ENCODE data around the gene C17orf107.

DNA sequence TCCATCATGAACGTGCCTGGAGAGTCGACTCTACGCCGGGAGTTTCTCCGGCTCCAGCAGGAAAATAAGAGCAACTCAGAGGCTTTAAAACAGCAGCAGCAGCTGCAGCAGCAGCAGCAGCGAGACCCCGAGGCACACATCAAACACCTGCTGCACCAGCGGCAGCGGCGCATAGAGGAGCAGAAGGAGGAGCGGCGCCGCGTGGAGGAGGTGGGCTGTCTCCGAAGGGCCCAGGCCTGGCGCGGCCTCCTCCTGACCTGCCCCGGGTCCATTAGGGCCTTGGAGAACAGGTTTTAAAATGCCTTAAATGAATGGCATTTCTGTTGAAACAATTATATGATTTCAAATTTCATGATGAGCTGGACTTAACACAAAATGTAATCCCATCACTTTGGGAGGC, 11.8 kb upstream of the C17orf107 start:
- TF ChIP-seq, protein P1, sequence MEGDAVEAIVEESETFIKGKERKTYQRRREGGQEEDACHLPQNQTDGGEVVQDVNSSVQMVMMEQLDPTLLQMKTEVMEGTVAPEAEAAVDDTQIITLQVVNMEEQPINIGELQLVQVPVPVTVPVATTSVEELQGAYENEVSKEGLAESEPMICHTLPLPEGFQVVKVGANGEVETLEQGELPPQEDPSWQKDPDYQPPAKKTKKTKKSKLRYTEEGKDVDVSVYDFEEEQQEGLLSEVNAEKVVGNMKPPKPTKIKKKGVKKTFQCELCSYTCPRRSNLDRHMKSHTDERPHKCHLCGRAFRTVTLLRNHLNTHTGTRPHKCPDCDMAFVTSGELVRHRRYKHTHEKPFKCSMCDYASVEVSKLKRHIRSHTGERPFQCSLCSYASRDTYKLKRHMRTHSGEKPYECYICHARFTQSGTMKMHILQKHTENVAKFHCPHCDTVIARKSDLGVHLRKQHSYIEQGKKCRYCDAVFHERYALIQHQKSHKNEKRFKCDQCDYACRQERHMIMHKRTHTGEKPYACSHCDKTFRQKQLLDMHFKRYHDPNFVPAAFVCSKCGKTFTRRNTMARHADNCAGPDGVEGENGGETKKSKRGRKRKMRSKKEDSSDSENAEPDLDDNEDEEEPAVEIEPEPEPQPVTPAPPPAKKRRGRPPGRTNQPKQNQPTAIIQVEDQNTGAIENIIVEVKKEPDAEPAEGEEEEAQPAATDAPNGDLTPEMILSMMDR (IDR thresholded peaks at IDR 0.05), result no peak
- no peak for TF ChIP-seq EZH2 (IDR thresholded peaks at IDR 0.05)
